ENCODE measurements around the gene BATF3.
A peak's percentile ranks its signal among the peaks of the same experiment; 100 is the strongest.
"Not testable (repeated sequence)": the region's sequence is repeated elsewhere in the genome, so short reads cannot be mapped to it uniquely, and the experiment has no call there.

Gene BATF3

DNA sequence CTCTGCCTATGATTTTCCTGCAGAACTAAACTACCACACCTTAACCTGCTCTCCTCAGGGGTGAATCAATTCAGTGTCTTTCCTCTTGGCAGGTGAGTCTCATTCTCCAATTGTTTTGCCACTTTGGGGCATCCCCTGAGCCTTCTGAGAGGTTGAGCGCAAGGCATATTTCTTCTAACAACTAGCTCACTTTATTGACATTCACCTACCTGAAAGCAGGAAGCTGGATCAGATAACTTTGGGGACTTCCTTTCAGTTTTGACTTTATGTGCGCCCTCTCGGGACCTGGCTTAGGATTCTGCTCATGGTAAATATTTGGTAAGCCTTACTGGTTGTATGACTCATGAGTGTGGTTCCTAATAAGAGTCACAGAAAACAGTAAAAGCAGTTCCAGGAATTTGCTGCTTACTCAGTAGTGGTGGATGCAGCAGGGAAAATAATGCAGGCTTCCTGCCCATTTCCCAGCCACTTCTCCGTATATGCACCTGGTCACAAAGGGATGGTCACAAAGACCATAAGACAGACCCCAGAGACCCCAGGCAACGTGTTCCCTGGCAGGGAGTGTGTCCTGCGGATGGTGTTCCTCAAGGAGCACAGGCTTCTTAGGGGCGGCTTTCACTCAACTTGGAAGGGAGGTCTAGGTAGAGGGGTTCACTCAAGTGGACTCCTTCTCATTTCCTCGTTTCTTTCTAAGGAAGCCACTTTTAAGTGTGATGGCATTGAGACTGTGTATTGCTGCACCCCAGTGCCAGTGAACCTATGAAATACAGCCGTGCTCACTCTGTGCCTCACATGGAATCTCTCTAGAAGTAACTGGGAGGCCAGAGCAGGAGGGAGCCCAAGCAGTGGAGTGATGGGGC, 22.0 kb upstream of the BATF3 start:
- peak; percentile 83 for DNase-seq (ENCODE audit: low read depth, low spot score)
- H3K4me3 ChIP-seq (ENCODE audit: low read depth, low read length): no peak overlapping the region
- no peak for TF ChIP-seq CTCF (IDR thresholded peaks at IDR 0.05; ENCODE audit: low read depth, low read length)
- in situ Hi-C loops (cut with HindIII; ENCODE audit: low sequenced_read_pairs): no loop called here

- in situ Hi-C loops (cut with HindIII; ENCODE audit: low sequenced_read_pairs): no loop called here
- no peak for DNase-seq (ENCODE audit: low read depth, low spot score)
- TF ChIP-seq CTCF (IDR thresholded peaks at IDR 0.05; ENCODE audit: low read depth, low read length): no peak
- H3K4me3 ChIP-seq (ENCODE audit: low read depth, low read length): no peak overlapping the region
These were observed 20.0 kb upstream of the BATF3 start for GRCh38 chr1:212719633-212720032.

- DNase-seq (ENCODE audit: low read depth, low spot score): peak; percentile 22
- no peak overlapping the region for H3K4me3 ChIP-seq (ENCODE audit: low read depth, low read length)
- in situ Hi-C loops (cut with HindIII; ENCODE audit: low sequenced_read_pairs): no loop called here
- peak; percentile 26 for TF ChIP-seq CTCF (IDR thresholded peaks at IDR 0.05; ENCODE audit: low read depth, low read length)
These were observed 18.9 kb upstream of the BATF3 start for GRCh38 chr1:212718499-212718898.

DNA sequence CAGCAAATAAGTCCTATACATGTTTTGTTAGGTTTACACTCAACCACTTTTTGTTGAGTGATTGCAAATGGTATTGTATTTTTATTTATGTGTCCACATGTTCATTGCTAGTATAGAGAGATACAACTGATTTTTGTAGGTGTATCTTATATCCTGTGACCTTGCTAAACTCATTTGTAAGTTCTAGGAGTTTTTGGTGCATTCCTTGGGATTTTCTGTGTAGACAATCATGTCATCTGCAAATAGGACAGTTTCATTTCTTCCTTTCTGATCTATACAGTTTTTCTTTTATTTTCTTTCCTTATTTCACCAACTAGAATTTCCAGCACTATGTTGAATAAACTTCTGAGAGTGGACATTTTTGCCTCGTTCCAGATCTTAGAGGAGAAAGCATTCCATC, 16.5 kb upstream of the BATF3 start:
- TF ChIP-seq CTCF (IDR thresholded peaks at IDR 0.05; ENCODE audit: low read depth, low read length): no peak
- in situ Hi-C loops (cut with HindIII; ENCODE audit: low sequenced_read_pairs): no loop called here
- DNase-seq (ENCODE audit: low read depth, low spot score): no peak
- H3K4me3 ChIP-seq (ENCODE audit: low read depth, low read length): no peak overlapping the region

GRCh38 chr1:212713465-212714136, 14.0 kb upstream of the BATF3 start:
- no peak for DNase-seq (ENCODE audit: low read depth, low spot score)
- in situ Hi-C loops (cut with HindIII; ENCODE audit: low sequenced_read_pairs): no loop called here
- TF ChIP-seq CTCF (IDR thresholded peaks at IDR 0.05; ENCODE audit: low read depth, low read length): no peak
- H3K4me3 ChIP-seq (ENCODE audit: low read depth, low read length): no peak overlapping the region

GRCh38 chr1:212712451-212713303, 13.0 kb upstream of the BATF3 start:
- in situ Hi-C loops (cut with HindIII; ENCODE audit: low sequenced_read_pairs): no loop called here
- TF ChIP-seq CTCF (IDR thresholded peaks at IDR 0.05; ENCODE audit: low read depth, low read length): no peak
- DNase-seq (ENCODE audit: low read depth, low spot score): peak; percentile 76
- no peak overlapping the region for H3K4me3 ChIP-seq (ENCODE audit: low read depth, low read length)

DNA sequence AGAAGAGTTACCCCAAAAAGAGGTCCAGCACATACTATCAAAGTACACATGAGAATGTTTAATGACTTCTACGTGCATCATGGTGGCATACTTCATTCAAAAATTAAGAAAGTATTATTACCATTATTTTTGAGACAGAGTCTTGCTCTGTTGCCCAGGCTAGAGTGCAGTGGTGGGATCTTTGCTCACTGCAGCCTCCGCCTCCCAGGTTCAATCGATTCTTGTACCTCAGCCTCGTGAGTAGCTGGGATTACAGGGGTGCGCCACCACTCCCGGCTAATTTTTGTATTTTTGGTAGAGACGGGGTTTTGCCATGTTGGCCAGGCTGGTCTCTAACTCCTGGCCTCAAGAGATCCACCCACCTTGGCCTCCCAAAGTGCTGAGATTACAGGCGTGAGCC, 12.3 kb upstream of the BATF3 start:
- in situ Hi-C loops (cut with HindIII; ENCODE audit: low sequenced_read_pairs); DNase-seq (ENCODE audit: low read depth, low spot score): not testable (repeated sequence)

More for the DNA sequence above, 12.3 kb upstream of the BATF3 start:
- H3K4me3 ChIP-seq (ENCODE audit: low read depth, low read length): not testable (repeated sequence)

Measured in astrocyte of the spinal cord (primary cell).